ENCODE measurements around the gene AK2.
A peak's percentile ranks its signal among the peaks of the same experiment; 100 is the strongest.
"Not testable (repeated sequence)": the region's sequence is repeated elsewhere in the genome, so short reads cannot be mapped to it uniquely, and the experiment has no call there.

Gene AK2

GRCh38 chr1:33005117-33005837, 31.4 kb downstream of the AK2 start:
- Histone ChIP-seq H3K27ac (peak overlapping the region in 18 of 21 experiments; percentile 6 to 80 (median 56)), H3K4me3 (no peak overlapping the region)

- no peak overlapping the region for H3K4me3 ChIP-seq
- peak overlapping the region in 15 of 21 experiments; percentile 8 to 80 (median 63) for H3K27ac ChIP-seq
Observed at GRCh38 chr1:33004613-33005012, 32.1 kb downstream of the AK2 start.

GRCh38 chr1:33003657-33004056, 33.0 kb downstream of the AK2 start:
- Histone ChIP-seq H3K27ac (peak overlapping the region in 7 of 21 experiments; percentile 25 to 80 (median 39)), H3K4me3 (no peak overlapping the region)

GRCh38 chr1:33002006-33002405, 34.7 kb downstream of the AK2 start:
- H3K27ac ChIP-seq: no peak overlapping the region
- H3K4me3 ChIP-seq: no peak overlapping the region

GRCh38 chr1:33001282-33001681, 35.4 kb downstream of the AK2 start:
- Histone ChIP-seq H3K4me3 (no peak overlapping the region), H3K27ac (peak overlapping the region in 1 of 21 experiments; percentile 34)

- no peak overlapping the region for H3K4me3 ChIP-seq
Observed at GRCh38 chr1:33000427-33001026, 36.2 kb downstream of the AK2 start.

GRCh38 chr1:32998997-32999396, 37.7 kb downstream of the AK2 start:
- no peak overlapping the region for H3K4me3 ChIP-seq
- peak overlapping the region in 7 of 21 experiments; percentile 4 to 78 (median 48) for H3K27ac ChIP-seq

More at GRCh38 chr1:33000427-33001026, 36.2 kb downstream of the AK2 start:
- peak overlapping the region in 1 of 21 experiments; percentile 20 for H3K27ac ChIP-seq

GRCh38 chr1:32998064-32998463, 38.6 kb downstream of the AK2 start:
- peak overlapping the region in 18 of 21 experiments; percentile 3 to 78 (median 54) for H3K27ac ChIP-seq
- no peak overlapping the region for H3K4me3 ChIP-seq

- peak overlapping the region in 19 of 21 experiments; percentile 3 to 78 (median 53) for H3K27ac ChIP-seq
- H3K4me3 ChIP-seq: no peak overlapping the region
Observed at GRCh38 chr1:32997381-32997891, 39.2 kb downstream of the AK2 start.

- peak overlapping the region in 19 of 21 experiments; percentile 59 to 90 (median 78) for H3K27ac ChIP-seq
- not testable (repeated sequence) for H3K4me3 ChIP-seq
Observed at GRCh38 chr1:32993324-32993636, 43.4 kb downstream of the AK2 start.

- peak overlapping the region in 20 of 21 experiments; percentile 59 to 90 (median 78) for H3K27ac ChIP-seq
- H3K4me3 ChIP-seq: no peak overlapping the region
Observed at GRCh38 chr1:32992489-32993323, 44.0 kb downstream of the AK2 start.

GRCh38 chr1:32991819-32992488, 44.7 kb downstream of the AK2 start:
- Histone ChIP-seq H3K4me3 (no peak overlapping the region), H3K27ac (peak overlapping the region in 20 of 21 experiments; percentile 59 to 90 (median 76))

- H3K27ac ChIP-seq: peak overlapping the region in 20 of 21 experiments; percentile 59 to 90 (median 76)
- H3K4me3 ChIP-seq: no peak overlapping the region
Observed at GRCh38 chr1:32991386-32991785, 45.3 kb downstream of the AK2 start.

- Histone ChIP-seq H3K4me3 (no peak overlapping the region), H3K27ac (peak overlapping the region in 16 of 21 experiments; percentile 20 to 90 (median 74))
Observed at GRCh38 chr1:32990887-32991286, 45.8 kb downstream of the AK2 start.

- H3K4me3 ChIP-seq: no peak overlapping the region
- H3K27ac ChIP-seq: peak overlapping the region in 19 of 21 experiments; percentile 23 to 87 (median 67)
Observed at GRCh38 chr1:32989160-32990050, 47.3 kb downstream of the AK2 start.

GRCh38 chr1:32988665-32989064, 48.0 kb downstream of the AK2 start:
- H3K27ac ChIP-seq: peak overlapping the region in 18 of 21 experiments; percentile 37 to 87 (median 68)
- no peak overlapping the region for H3K4me3 ChIP-seq

GRCh38 chr1:32985226-32985625, 51.5 kb downstream of the AK2 start:
- no peak overlapping the region for H3K4me3 ChIP-seq
- peak overlapping the region in 8 of 21 experiments; percentile 8 to 71 (median 56) for H3K27ac ChIP-seq

- Histone ChIP-seq H3K27ac (peak overlapping the region in 17 of 21 experiments; percentile 3 to 71 (median 44)), H3K4me3 (no peak overlapping the region)
Observed at GRCh38 chr1:32984455-32985171, 52.1 kb downstream of the AK2 start.
